Stimulated activated CD8-positive, alpha-beta memory T cell treated with anti-CD3 and anti-CD28 coated beads, Interleukin-4, amount 100 ng/mL, for 4 hours (primary cell): ENCODE data around the gene SMIM1.

Source experiments
- DNase-seq, 2 donors: peaks; one replicate each; pipeline ENCODE4 v3.0.0-alpha.2; 2020; ENCODE audit warnings: low read depth in 2 of 2, low spot score in 1 of 2

Gene SMIM1

GRCh38 chr1:3753656-3754454 lies 18.7 kb upstream of the SMIM1 start:
- no peak for DNase-seq

- no peak for DNase-seq
Observed at GRCh38 chr1:3756394-3756793, 16.2 kb upstream of the SMIM1 start.

- no peak for DNase-seq
Observed at GRCh38 chr1:3759164-3759563, 13.4 kb upstream of the SMIM1 start.

- no peak for DNase-seq
Observed at GRCh38 chr1:3759796-3760195, 12.8 kb upstream of the SMIM1 start.

GRCh38 chr1:3761296-3762010 lies 11.1 kb upstream of the SMIM1 start:
- no peak for DNase-seq

- no peak for DNase-seq
Observed at GRCh38 chr1:3762151-3762872, 10.2 kb upstream of the SMIM1 start.

- DNase-seq = no peak
Observed at GRCh38 chr1:3762873-3763228, 9.7 kb upstream of the SMIM1 start.

GRCh38 chr1:3763351-3764125 lies 9.0 kb upstream of the SMIM1 start:
- DNase-seq = no peak

- DNase-seq = no peak
Observed at GRCh38 chr1:3767328-3767925, 5.1 kb upstream of the SMIM1 start.

- no peak for DNase-seq
Observed at GRCh38 chr1:3768811-3769390, 3.6 kb upstream of the SMIM1 start.

- no peak for DNase-seq
Observed at GRCh38 chr1:3770047-3770765, 2.3 kb upstream of the SMIM1 start.

- no peak for DNase-seq
Observed at GRCh38 chr1:3771108-3772026, 1.2 kb upstream of the SMIM1 start.

- DNase-seq = peak; percentile 49 to 72
Observed at GRCh38 chr1:3772027-3772714, 378 bp upstream of the SMIM1 start.

- DNase-seq = no peak
Observed at GRCh38 chr1:3773572-3774275, 1.2 kb downstream of the SMIM1 start.

- no peak for DNase-seq
Observed at GRCh38 chr1:3774276-3774945, 1.9 kb downstream of the SMIM1 start.

- no peak for DNase-seq
Observed at GRCh38 chr1:3774946-3775489, 2.5 kb downstream of the SMIM1 start.
